Parathyroid adenoma (tissue), 2 donors: ENCODE data around the gene CINP.
A peak's percentile ranks its signal among the peaks of the same experiment; 100 is the strongest.

Source experiments
- H2AFZ ChIP-seq: fragments of 300-600 bp; sonication (generic); one replicate; pipeline ENCODE4 v1.7.0; 2017; ENCODE audit warnings: antibody characterized with exemption, mild to moderate bottlenecking
- H3K27ac ChIP-seq: fragments of 300-600 bp; sonication (generic); one replicate; pipeline ENCODE4 v1.7.0; 2017
- H3K27me3 ChIP-seq: fragments of 300-600 bp; sonication (generic); one replicate; pipeline ENCODE4 v1.7.0; 2017; ENCODE audit warnings: low read length; ENCODE audit not compliant: control insufficient read depth, insufficient read depth
- H3K36me3 ChIP-seq: fragments of 300-600 bp; sonication (generic); one replicate; pipeline ENCODE4 v1.7.0; 2017; ENCODE audit warnings: low read length; ENCODE audit not compliant: control insufficient read depth, insufficient read depth
- H3K4me1 ChIP-seq: fragments of 300-600 bp; sonication (generic); one replicate; pipeline ENCODE4 v1.7.0; 2017; ENCODE audit warnings: control low read depth
- H3K4me2 ChIP-seq: fragments of 300-600 bp; sonication (generic); one replicate; pipeline ENCODE4 v1.7.0; 2017; ENCODE audit warnings: low read length
- H3K4me3 ChIP-seq: fragments of 300-600 bp; sonication (generic); one replicate; pipeline ENCODE4 v1.7.0; 2017; ENCODE audit warnings: low read depth, low read length
- H3K79me2 ChIP-seq: fragments of 300-600 bp; sonication (generic); one replicate; pipeline ENCODE4 v1.7.0; 2017; ENCODE audit warnings: control low read depth
- H3K9ac ChIP-seq: fragments of 300-600 bp; sonication (generic); one replicate; pipeline ENCODE4 v1.7.0; 2017; ENCODE audit warnings: mild to moderate bottlenecking
- H3K9me3 ChIP-seq: fragments of 300-600 bp; sonication (generic); one replicate; pipeline ENCODE4 v1.7.0; 2017; ENCODE audit warnings: low read length; ENCODE audit not compliant: control insufficient read depth
- CTCF ChIP-seq: fragments of 300-600 bp; sonication (generic); IDR thresholded peaks from one replicate; pipeline ENCODE4 v1.7.0; 2017; ENCODE audit warnings: antibody characterized with exemption, mild to moderate bottlenecking
- donor health status: primary hyperparathyroidism.

Gene CINP

GRCh38 chr14:102362545-102363181 lies at the start of gene CINP, which contains the start of gene TECPR2:
Gene CINP (minus strand): TSS chr14:102362890. CDS start chr14:102362851, 39 bp downstream.
Gene TECPR2 (plus strand): TSS chr14:102362941. CDS start chr14:102376722, 13,781 bp downstream.
- Histone ChIP-seq H3K79me2 (peaks cover 28% of the 10 kb centered on the region), H2AFZ (peak within 1 kb of the TSS; percentile 98), H3K27ac (peak within 1 kb of the TSS; percentile 83), H3K36me3 (no peaks in the 10 kb centered on the region), H3K27me3 (no peaks in the 10 kb centered on the region), H3K4me3 (peak within 1 kb of the TSS; percentile 88), H3K4me2 (peak within 1 kb of the TSS; percentile 75), H3K9me3 (no peaks in the 10 kb centered on the region), H3K4me1 (peaks cover 14% of the 10 kb centered on the region), H3K9ac (peak within 1 kb of the TSS; percentile 55)
- no peak for TF ChIP-seq CTCF

- TF ChIP-seq CTCF: no peak
- Histone ChIP-seq H3K4me3 (no peak overlapping the region), H3K9ac (no peak overlapping the region), H3K4me2 (no peak overlapping the region), H3K27me3 (no peaks in the 10 kb centered on the region), H3K36me3 (no peaks in the 10 kb centered on the region), H3K4me1 (no peaks in the 10 kb centered on the region), H3K79me2 (no peaks in the 10 kb centered on the region), H2AFZ (no peak overlapping the region), H3K27ac (no peak overlapping the region), H3K9me3 (no peaks in the 10 kb centered on the region)
These were observed 46.0 kb upstream of the CINP start for GRCh38 chr14:102408724-102409123.

- H3K4me3 ChIP-seq: no peak overlapping the region
- H3K27me3 ChIP-seq: no peaks in the 10 kb centered on the region
- no peaks in the 10 kb centered on the region for H3K79me2 ChIP-seq
- no peaks in the 10 kb centered on the region for H3K9me3 ChIP-seq
- H2AFZ ChIP-seq: no peak overlapping the region
- no peak overlapping the region for H3K9ac ChIP-seq
- no peak overlapping the region for H3K27ac ChIP-seq
- no peak for TF ChIP-seq CTCF
- H3K36me3 ChIP-seq: no peaks in the 10 kb centered on the region
- H3K4me2 ChIP-seq: no peak overlapping the region
- H3K4me1 ChIP-seq: no peaks in the 10 kb centered on the region
These were observed 44.6 kb upstream of the CINP start for GRCh38 chr14:102407258-102407657.

GRCh38 chr14:102403028-102403427 lies 40.3 kb upstream of the CINP start:
- Histone ChIP-seq H3K4me2 (no peak overlapping the region), H3K36me3 (no peaks in the 10 kb centered on the region), H3K4me1 (no peaks in the 10 kb centered on the region), H3K79me2 (no peaks in the 10 kb centered on the region), H3K27me3 (no peaks in the 10 kb centered on the region), H2AFZ (no peak overlapping the region), H3K27ac (no peak overlapping the region), H3K9ac (no peak overlapping the region), H3K4me3 (no peak overlapping the region), H3K9me3 (no peaks in the 10 kb centered on the region)
- TF ChIP-seq CTCF: no peak

- no peaks in the 10 kb centered on the region for H3K27me3 ChIP-seq
- H3K9ac ChIP-seq: no peak overlapping the region
- no peak for TF ChIP-seq CTCF
- H3K4me2 ChIP-seq: no peak overlapping the region
- no peaks in the 10 kb centered on the region for H3K4me1 ChIP-seq
- no peaks in the 10 kb centered on the region for H3K36me3 ChIP-seq
- no peak overlapping the region for H3K4me3 ChIP-seq
- H3K9me3 ChIP-seq: no peaks in the 10 kb centered on the region
- H2AFZ ChIP-seq: no peak overlapping the region
- no peaks in the 10 kb centered on the region for H3K79me2 ChIP-seq
- H3K27ac ChIP-seq: no peak overlapping the region
These were observed 33.8 kb upstream of the CINP start for GRCh38 chr14:102396521-102396920.
